ENCODE results near the gene ISCA2. TPM values are rescaled to one million over a fixed set of nuclear protein-coding genes. Genes with fewer than 3 reads are reported as not detected.

The ISCA2 gene
- total RNA-seq, 2 experiments from 2014 or later, result 38.4 to 50.0 TPM

DNA sequence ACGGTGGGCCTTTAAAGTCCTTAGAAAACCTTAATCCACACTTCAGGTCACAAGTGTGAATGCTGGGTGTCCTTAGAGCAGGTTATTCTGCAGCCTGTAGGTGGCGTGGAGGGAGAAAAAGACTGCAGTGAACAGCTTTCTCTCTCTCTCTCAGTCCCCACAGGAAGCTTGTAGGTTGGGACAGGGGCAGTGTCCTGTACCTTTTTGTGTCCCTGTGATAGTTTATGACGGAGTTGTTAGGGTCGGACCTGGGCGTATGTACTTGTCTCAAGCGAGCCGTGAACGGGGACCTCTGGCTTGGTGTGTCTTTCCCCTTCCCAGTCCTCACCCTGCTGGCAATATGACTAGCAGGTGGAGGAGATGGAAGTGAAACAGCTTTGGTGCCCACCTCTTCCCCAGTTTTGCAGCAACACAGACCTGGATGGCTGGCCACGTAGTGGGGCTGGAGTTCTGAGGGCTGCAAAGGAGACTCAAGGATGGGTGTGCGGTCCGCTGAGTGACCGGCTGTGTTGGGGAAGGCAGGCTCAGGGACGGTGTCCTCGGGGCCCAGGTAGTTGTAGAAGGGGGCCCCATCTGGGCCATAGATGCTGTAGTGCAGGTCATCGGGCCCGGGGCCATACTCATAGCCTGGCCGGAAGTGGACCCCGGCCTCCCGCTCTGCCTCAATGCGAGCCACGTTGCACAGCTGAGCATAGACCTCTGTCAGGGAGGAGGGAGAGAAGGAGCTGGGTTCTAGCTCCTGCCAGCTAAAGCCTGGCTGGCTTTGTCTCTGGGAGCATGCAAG, 8.9 kb downstream of the ISCA2 start:
- H3K9me3 ChIP-seq (ENCODE audit: low read length), result no peaks in the 10 kb centered on the region
- peaks cover 9% of the 10 kb centered on the region for H3K4me1 ChIP-seq (ENCODE audit: insufficient read depth, low read length, poor library complexity, severe bottlenecking)
- ChIA-PET POLR2A (interaction anchor here (0.7 kb wide), 1 partner anchor 9 kb away, joined by 3 read pairs; the partner anchor contains the start of genes ISCA2 and NPC2), CTCF (ENCODE audit: unreplicated experiment) (interaction anchor here (0.5 to 0.8 kb wide), 2 partner anchors 13 to 20 kb away, joined by 3 read pairs; no protein-coding TSS in a partner anchor)
- H3K36me3 ChIP-seq (ENCODE audit: insufficient read depth, low read length), result no peaks in the 10 kb centered on the region
- H3K27ac ChIP-seq (ENCODE audit: low read depth, low read length, poor library complexity, severe bottlenecking), result no peak overlapping the region
- BruUV-seq (replicated peaks), result no TSS peak
- H3K79me2 ChIP-seq (ENCODE audit: insufficient read depth, low read depth, low read length), result no peaks in the 10 kb centered on the region
- no peak for TF ChIP-seq EZH2phosphoT487 (IDR thresholded peaks at IDR 0.05; ENCODE audit: borderline replicate concordance, low read depth, low read length)
- TF ChIP-seq, protein P1, sequence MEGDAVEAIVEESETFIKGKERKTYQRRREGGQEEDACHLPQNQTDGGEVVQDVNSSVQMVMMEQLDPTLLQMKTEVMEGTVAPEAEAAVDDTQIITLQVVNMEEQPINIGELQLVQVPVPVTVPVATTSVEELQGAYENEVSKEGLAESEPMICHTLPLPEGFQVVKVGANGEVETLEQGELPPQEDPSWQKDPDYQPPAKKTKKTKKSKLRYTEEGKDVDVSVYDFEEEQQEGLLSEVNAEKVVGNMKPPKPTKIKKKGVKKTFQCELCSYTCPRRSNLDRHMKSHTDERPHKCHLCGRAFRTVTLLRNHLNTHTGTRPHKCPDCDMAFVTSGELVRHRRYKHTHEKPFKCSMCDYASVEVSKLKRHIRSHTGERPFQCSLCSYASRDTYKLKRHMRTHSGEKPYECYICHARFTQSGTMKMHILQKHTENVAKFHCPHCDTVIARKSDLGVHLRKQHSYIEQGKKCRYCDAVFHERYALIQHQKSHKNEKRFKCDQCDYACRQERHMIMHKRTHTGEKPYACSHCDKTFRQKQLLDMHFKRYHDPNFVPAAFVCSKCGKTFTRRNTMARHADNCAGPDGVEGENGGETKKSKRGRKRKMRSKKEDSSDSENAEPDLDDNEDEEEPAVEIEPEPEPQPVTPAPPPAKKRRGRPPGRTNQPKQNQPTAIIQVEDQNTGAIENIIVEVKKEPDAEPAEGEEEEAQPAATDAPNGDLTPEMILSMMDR (conservative IDR thresholded peaks at IDR 0.05; ENCODE audit: low read length), result peak; percentile 76
- DNase-seq (ENCODE audit: low spot score), result peak; percentile 62
- no peak overlapping the region for H3K4me2 ChIP-seq (ENCODE audit: low read length)
- intact Hi-C loops (cut with micrococcal nuclease; ENCODE audit: unreplicated experiment), result loop anchor here (5.0 kb wide), 1 partner anchor 105 kb away; no protein-coding TSS in a partner anchor
- no peaks in the 10 kb centered on the region for H4K20me1 ChIP-seq (ENCODE audit: insufficient read depth, low read length)
- no peaks in the 10 kb centered on the region for H3K9me2 ChIP-seq (ENCODE audit: insufficient read depth, low read length)
- H3K4me3 ChIP-seq (ENCODE audit: low read depth, low read length, poor library complexity, severe bottlenecking), result no peak overlapping the region
- H2AFZ ChIP-seq (ENCODE audit: low read length), result no peak overlapping the region

DNA sequence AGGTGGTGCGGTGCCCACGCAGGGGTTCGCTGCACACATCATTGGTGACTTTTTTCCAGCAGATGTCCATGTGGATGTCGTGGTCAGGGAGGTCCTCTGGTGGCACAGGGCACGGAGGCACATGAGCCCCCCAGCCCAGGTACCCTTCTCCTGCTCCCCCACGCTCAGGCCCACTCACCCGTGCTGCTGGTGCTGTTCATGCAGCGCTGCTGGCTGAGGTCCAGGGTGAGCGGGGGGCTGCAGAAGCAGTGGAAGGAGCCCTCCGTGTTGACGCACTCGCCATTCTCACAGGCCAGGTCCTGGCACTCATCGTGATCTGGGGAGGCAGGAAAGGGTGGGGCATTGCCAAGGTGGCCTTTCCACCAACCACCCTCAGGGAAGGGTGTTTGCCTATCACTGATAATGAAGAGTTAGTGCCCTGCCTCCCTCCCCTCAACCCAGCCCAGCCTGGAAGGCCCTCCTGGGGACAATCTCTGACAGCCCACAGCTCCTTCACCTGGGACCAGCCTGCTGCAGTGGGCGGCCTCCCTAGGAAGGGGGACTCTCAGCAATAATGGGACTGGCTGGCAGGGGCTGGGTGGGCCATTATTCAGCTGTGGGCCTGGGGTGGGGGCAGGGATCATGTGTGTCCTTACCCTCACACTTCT, 9.8 kb downstream of the ISCA2 start:
- Histone ChIP-seq H3K79me2 (ENCODE audit: insufficient read depth, low read depth, low read length) (no peaks in the 10 kb centered on the region), H3K36me3 (ENCODE audit: insufficient read depth, low read length) (no peaks in the 10 kb centered on the region), H3K4me3 (ENCODE audit: low read depth, low read length, poor library complexity, severe bottlenecking) (no peak overlapping the region), H3K9me2 (ENCODE audit: insufficient read depth, low read length) (no peaks in the 10 kb centered on the region), H3K27ac (ENCODE audit: low read depth, low read length, poor library complexity, severe bottlenecking) (no peak overlapping the region), H4K20me1 (ENCODE audit: insufficient read depth, low read length) (no peaks in the 10 kb centered on the region), H2AFZ (ENCODE audit: low read length) (no peak overlapping the region), H3K9me3 (ENCODE audit: low read length) (no peaks in the 10 kb centered on the region), H3K4me1 (ENCODE audit: insufficient read depth, low read length, poor library complexity, severe bottlenecking) (peaks cover 9% of the 10 kb centered on the region), H3K4me2 (ENCODE audit: low read length) (no peak overlapping the region)
- CTCF ChIA-PET (ENCODE audit: unreplicated experiment), result no interaction called here
- no peak for TF ChIP-seq EZH2phosphoT487 (IDR thresholded peaks at IDR 0.05; ENCODE audit: borderline replicate concordance, low read depth, low read length)
- TF ChIP-seq, protein P1 (conservative IDR thresholded peaks at IDR 0.05; ENCODE audit: low read length), result no peak
- no peak for DNase-seq (ENCODE audit: low spot score)
- intact Hi-C loops (cut with micrococcal nuclease; ENCODE audit: unreplicated experiment), result loop anchor here (5.0 kb wide), 1 partner anchor 104 kb away; no protein-coding TSS in a partner anchor
- BruUV-seq (replicated peaks), result no TSS peak
- POLR2A ChIA-PET, result interaction anchor here (1.1 kb wide), 1 partner anchor 8 kb away, joined by 3 read pairs; no protein-coding TSS in a partner anchor

Measured in OCI-LY7 (cell line).